CD1c-positive myeloid dendritic cell (primary cell): Measurements from ENCODE around the gene SYVN1.
"Not testable (repeated sequence)": the region's sequence is repeated elsewhere in the genome, so short reads cannot be mapped to it uniquely, and the experiment has no call there.

Source experiments
- DNase-seq: peaks from one replicate; pipeline ENCODE4 v3.0.0-alpha.2; 2016; ENCODE audit errors: extremely low spot score

Gene SYVN1

DNA sequence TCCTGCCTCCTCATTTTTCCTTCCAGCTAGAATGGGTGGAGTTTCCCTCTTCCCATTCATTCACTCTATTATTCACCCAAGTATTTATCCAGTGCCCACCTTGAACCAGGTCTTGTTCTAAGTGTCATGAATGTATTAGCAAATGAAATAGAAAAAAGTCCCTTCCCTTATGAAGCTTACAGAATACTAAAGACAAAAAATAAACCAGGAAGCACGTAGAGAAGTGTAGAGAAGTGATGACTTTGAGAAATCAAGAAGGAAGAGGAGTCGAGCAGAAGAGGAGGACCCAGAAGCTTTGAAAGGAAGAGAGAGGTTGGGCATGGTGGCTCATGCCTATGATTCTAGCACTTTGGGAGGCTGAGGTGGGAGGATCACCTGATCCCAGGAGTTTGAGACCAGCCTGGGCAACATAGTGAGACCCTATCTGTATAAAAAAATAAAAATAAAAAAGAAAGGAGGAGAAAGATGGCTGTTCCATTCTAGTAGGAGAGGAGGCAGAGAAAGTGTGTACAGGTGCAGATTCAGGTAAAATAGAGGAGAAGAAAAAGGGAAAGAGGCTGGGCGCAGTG is 17.1 kb upstream of the SYVN1 start:
- DNase-seq, result peak; percentile 43

DNA sequence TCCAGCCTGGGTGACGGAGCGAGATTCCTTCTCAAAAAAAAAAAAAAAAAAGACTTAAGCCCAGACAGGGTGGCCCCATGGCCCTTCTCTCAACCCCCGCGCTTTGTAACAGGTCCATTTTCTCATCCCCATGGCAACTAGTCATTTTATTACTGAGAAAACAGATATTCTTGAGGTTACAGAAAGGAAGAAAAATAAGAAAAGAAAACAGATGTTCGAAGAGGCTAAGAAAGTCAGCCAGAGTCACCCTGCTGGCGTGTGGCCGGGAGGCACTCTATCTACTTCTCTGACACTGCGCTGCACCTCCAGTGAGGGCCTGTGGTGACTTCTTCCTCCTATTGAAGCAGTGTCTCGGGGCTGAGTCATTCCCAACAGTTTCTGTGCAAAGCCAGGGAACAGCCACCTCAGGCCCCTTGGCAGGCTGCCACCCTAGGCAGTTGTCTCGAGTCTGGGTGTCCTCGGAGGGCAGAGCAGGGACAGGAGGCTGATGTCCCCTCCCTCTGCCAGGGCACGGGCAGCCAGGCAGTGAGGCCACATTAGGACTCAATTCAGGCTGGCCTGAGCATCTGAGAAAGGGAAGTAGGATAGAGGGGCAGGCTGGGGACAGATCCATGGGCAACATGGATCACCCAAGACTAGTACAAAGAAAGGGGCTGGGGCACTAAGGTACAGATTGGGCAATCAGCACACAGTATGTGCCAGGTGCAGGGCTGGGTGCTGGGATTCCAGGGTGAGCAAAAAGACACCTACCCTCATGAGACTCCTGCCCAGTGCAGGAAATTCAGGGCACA is 16.4 kb upstream of the SYVN1 start:
- peak; percentile 97 for DNase-seq

DNA sequence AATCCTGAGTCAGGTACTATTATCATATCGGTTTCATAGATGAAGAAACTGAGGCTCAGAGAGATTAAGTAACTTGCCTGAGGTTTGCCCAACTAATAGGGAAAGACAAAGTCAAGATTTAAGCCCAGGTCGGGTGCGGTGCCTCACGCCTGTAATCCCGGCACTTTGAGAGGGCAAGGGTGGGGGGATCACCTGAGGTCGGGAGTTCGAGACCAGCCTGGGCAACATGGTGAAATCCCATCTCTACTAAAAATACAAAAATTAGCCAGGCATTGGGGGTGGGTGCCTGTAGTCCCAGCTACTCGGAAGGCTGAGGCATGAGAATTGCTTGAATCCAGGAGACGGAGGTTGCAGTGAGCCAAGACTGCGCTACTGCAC is 15.8 kb upstream of the SYVN1 start:
- DNase-seq, result not testable (repeated sequence)

DNA sequence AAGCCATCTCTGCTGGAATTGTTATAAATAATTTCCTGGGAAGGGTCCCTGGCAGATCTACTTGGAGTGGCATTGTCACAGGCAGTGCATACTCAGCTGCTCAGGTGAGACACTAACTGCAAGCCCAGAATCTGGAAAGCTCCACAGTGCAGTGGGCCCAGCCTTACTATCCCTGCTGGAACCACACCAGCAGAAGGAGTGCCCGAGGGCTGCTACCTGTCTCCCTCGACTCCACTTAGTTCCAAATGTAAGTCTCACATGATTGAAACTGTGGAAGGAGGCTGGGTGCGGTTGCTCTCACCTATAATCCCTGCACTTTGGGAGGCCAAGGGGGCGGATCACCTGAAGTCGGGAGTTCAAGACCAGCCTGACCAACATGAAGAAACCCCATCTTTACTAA is 14.3 kb upstream of the SYVN1 start:
- DNase-seq, result no peak

DNA sequence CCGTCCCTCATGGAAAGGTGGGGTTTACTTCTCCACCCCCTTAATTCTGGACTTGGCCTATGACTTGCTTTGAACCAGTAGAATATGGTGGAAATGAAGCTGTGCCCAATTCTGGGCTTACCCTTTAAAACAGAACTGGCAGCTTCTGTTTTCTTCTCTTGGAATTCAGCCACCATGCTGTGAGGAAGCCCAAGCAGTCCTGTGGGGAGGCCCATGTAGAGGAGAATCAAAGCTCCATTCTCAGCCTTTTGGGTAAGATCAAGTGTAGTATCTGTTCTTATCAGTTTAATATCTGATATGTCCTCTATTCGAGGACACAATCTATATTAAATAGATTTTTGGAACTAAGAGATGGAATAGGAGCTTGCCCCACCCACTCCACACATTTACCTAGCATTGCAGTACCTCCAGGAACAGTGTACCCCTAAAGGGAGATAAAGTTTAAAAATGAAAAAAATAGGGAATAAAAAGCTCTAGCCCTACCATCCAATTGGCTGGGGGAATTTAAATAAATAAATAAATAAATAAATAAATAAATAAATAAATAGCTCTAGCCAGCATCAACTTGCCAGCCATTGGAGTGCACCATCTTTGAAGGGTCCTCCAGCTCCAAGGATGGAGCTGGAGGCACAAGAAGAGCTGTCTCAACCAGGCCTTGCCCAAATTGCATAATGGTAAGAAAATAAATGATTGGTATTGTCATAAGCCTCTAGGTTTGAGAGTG is 13.2 kb upstream of the SYVN1 start:
- no peak for DNase-seq

DNA sequence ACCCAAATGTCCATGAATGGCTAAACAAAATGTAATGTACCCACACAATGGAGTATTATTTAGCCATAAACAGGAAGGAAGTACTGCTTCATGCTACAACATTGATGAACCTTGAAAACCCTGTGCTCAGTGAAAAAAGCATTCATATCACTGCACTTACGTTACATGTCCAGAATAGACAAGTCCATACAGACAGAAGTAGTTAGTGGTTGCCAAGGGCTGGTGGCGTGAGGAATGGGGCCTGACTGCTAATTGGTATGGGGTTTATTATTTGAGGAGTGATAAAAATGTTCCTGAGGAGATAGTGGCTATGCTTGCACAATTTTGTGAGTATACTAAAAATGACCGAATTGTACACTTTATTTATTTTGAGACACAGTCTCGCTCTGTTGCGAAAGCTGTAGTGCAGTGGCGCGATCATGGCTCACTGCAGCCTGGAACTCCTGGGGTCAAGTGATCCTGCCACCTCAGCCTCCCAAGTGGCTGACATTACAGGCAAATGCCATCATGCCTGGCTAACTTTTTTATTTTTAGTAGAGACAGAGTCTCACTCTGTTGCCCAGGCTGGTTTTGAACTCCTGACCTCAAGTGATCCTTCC is 7.7 kb upstream of the SYVN1 start:
- DNase-seq, result no peak

DNA sequence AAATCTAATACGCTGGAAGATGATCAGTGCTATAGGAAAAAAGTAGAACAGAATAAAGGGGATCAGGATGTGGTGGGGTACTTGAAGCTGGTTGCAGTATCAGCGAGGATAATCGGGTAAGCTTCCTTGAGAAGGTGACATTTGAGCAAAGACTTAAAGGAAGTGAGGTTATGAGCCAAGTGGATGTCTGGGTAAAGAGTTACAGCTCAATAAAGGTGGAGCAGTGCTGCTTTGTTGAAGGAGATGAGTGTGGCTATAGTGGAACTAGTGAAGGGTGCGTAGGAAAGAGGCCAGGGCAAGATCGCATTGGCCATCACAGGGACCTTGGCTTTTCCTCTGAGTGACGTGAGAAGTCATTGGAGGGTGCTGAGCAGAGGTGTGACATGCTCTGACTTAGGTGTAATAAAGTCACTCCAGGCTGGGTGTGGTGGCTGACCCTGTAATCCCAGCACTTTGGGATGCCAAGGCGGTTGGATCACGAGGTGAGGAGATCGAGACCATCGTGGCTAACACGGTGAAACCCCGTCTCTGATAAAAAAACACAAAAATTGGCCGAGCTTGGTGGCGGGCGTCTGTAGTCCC is 2.3 kb upstream of the SYVN1 start:
- DNase-seq, result no peak

DNA sequence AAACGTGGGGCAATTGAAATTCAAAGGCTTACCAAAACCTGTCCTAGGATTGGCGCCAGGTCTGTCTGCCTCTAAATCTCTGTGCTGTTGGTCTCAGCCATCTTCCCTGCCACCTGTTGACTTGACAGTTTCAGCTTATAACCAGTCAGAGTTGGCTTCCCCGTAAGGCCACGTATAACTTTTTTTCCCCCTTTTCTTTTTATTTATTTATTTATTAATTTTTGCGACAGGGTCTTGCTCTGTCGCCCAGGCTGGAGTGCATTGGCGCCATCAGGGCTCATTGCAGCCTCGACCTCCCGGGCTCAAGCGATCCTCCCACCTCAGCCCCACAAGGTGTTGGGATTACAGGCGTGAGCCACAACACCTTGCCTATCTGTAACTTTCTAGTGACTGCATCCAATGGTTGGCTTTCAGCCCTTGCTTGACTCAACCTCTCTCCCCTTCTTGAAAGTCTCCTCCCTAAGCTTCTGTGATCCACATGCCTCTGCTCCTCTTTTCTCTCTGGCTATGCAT is 1.4 kb upstream of the SYVN1 start:
- DNase-seq, result no peak

DNA sequence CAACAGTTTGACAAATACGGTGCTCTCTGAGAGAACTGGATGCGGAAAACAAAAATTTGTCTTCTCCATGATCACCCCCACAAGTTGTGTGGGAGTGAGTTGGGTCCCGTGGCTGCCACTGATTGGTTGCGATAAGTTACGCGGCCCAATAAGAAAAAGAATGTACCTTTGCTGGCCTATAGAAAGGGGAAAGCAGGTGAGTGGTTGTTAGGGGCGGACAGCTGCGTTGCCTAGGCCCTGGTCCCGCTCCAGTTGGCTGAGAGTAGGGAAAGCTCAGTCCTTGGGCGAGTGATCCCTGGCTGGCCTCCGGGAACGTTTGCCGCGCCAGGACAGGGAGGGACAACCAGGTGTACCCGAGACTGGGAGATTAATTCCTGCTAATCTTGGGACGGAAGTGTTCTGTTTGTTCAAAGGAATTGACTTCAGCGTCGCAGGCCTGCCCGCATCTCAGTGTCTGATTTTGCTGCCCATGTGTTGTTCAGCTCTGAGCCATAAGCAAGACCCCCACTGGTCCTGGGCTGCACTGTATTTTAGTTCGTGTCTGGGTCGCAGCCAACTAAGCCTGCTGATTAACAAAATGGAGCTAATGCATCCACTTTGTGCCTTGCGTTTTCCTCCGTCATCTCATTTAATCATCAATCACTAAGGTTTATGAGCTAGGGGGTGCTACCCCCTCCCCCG is 773 bp upstream of the SYVN1 start:
- DNase-seq, result peak; percentile 95

DNA sequence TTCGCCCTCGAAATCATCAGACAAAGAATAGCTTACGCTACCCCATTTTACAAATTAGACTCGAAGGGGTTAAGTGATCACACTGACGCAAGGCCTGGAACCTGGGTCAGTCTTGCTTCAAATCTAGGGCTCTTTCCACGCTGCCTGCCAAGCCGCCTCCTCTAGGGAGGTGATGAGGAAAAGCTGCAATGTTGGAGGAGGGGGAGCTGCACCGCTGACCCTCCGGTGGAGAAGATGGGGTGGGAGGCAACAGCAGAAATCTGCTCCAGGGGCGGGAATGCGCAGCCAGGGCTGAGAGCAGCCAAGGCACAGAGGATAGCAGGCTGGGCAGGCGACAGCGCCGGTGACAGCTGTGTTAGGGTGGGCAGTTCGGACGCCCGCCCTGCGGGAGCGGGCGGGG is 595 bp downstream of the SYVN1 start:
- DNase-seq, result no peak

DNA sequence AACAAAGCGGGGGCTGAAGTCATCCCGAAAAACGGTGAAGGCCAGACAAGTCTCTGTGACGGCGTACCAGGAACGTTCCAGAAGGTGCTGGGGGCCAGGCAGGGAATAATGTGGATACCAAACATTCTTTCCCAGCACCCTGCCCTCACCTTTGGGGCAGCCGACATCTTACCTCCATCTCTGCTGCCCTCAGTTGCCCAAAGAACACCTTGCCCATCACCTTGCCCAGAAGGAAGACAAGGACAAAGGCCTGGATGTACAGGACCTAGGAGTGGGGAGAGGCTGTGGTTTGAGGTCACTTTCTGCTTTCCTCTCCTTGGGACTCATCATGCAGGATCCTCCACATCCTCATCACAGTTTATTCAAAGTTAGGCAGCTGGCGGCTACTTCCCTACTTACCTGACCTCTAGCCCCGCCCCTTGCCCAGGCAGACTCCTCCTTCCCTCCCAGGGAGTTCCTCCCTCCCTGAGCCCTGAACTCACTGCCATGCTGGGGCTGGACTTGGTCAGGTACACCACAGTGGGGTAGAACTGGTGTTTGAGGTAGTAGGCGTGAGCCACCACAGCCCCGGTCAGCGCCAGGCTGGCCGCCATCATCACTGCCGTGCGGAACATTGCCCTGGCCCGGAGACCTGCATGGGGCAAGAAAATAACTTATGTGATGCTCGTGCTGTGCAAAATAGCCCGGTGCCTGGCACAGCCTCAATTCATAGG is 1.2 kb downstream of the SYVN1 start:
- peak; percentile 59 for DNase-seq

DNA sequence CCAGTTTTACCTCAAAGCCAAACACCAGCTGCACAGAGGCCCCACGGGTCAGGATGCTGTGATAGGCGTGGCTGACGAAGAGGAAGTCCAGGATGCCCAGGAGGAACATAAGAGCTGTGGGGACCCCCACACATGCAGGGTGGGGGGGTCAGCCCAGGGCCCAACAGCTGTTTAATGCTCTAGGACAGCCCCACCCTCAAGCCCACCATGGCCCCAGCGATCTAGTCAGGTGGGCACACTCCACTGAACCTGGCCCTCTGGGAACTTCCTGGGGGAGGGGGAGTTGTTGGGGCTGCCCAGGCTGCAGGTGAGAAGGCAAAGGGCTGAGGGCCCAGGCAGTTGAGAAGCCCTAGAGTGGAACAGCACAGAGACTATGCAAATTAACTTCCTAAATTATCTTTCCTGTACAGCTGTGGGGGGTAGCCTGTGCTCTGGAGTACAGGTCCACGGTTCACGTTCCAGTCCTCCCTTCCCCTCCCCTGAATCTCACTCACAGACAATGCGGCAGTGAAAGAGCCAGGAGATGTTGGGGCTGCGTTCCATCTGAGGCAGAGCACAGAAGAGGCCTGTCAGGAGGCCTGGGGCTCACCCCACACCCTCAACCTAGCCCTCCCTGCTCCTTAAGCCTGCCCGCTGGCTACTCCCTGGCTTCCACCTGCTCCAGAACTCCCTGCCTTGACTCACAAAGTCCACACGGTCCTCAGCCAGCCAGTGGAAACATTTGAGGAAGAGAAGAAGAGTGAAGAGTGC is 1.9 kb downstream of the SYVN1 start:
- no peak for DNase-seq

DNA sequence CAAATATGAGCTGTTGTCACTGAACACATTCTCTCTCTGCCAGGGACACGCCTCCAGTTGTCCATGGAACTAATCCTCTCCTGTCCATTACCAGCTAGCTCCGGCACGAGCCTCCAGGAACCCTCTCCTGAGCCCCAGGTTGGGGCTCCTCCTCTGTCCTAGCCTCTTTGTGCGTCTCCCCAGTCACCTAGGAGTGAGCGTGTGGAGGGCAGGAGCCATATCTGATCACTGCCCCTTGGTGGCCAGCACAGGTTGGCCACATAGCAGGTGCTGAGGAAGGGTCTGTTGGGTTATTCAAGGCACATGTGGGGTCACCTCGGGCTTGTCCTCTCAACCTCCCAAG is 2.5 kb downstream of the SYVN1 start:
- DNase-seq, result no peak

DNA sequence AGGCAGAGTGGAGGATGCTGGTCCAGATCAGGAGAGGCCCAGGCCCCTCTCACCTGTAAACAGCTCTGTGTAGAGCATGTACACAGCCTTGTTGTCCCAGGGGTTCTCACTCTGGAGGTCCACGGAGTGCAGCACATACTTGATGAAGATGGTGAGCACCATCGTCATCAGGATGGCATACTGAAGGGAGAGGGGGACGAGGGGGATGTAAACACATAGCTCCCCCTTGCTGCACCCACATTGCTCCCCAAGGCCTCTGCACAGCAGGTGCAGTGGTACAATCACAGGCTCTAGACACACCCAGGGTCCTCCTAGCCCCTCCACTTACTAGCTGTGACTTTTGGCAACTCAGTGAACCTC is 2.9 kb downstream of the SYVN1 start:
- no peak for DNase-seq

DNA sequence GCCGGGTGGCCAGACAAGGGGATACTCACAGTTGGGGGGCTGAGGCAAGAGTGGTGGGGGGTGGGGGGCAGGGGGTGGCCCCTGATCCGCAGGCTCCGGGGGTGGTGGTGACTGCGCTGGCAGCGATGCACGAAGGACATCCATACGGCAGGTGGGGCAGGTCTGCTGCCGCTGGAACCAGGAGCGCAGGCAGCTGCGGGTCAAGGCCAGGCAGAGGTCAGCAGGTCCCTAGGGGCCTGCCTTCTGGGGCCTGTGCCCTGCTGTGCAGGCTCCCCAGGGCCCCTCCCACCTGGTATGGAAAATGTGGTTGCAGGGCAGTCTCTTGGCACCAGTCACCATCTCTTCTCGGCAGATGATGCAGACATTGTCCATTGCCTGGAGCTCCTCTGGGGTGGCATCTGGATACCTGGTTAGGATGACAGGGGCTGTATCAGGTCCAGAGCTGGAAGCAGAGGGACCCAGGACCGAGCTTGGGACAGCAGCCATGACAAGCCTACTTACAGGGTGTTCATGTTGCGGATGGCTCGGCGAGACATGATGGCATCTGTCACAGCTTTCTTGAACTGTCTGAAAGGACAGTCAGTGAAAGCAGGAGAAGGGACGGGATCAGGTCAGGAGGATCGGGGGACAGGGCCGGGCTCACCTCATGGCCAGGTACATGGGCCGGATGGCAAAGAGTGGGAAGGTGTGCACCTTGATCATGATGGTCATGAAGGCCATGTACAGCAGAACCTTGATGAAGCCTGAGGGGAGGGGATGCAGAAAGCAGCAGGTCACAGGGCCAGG is 3.5 kb downstream of the SYVN1 start:
- no peak for DNase-seq

DNA sequence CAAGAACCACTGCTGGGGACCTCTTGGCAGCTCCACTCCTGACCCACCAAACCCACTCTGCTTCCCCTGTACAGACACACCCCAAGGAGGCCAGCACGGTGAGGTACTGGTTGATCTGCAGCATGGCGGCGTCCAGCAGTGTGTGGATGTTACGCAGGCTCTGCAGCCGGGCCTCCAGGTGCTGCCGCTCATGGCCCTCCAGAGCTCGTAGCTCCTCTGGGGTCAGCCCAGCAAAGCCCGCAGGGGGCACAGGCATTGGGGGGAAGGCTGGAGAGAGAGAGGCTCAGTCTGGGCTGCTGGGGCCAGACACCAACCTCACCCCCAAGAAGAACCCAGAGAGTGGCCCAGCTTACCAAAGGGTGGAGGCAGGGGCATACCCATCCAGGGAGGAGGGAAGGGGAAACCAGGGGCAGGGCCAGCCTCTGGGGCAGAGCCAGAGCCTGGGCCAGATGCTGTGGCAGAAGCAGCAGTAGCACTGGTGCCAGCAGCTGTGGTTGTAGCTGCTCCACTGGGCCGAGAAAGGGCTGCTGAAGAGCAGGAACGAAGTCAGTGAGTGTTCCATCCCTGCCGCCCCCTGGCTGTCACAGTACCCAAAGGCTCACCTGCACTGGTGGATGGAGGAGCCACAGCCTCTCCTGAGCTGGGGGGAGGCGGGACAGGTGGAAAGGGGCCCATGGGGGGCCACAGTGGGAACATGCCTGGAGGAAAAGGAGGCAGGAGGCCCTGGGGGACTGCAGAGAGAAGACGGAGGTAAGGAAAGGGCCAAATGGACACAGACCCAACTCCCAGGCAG is 4.5 kb downstream of the SYVN1 start:
- no peak for DNase-seq

DNA sequence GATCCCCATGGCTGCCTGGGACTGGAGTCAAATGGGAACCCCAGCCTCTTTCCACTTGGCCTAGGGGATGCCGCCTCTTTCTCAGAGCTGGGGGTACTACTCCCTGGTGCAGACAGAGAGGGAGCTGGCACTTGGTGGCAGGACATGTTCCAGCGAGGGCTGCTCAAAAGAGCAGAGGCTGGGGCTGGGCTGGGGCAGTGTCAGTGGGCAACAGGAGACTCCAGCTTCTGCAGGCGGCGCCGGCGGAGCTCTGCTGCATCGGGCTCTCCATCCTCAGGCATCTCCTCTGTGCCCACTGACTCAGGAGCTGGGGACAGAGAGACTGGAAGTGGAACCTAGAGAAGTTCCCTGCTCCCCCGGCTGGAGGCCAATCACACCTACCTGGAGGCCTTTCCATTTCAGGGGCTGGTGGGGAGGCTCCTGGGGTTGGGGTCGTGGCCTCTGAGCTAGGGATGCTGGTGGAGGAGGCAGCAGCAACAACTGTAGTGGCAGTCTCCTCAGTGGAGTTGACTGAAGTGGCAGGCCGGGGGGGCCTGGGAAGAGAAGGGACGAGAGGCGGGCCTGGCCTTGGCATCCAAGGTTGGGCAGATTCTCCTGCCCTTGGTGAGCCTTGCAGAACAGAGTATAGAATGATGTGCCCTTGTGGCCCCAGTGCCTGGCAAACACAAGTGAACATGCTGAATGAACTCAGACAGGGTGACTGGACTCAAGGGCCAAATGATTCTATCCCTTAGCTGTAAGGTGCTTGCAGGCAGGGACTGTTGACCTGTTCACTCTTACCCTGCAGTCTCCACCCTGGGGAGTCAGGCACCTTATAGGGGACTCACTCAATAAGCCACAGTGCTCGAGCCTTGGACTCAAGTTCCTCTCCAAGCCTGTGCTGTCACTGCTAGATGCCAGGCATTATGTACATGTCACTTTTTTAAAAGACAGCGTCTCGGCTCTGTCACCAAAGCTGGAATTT is 5.9 kb downstream of the SYVN1 start:
- DNase-seq, result no peak
